Heart left ventricle (tissue), 13 donors: ENCODE data around the gene POLR3B.

Experiments used
- POLR2A ChIP-seq, 2 donors: fragments of 450-650 bp; IDR thresholded peaks; one replicate each; pipeline ENCODE4 v1.6.1; 2017; ENCODE audit warnings: antibody characterized with exemption in 2 of 2, mild to moderate bottlenecking in 2 of 2, moderate library complexity in 2 of 2
- TF ChIP-seq, protein P1 (sequence below), 12 donors: fragments of 200-600 bp; sonication (generic) in 4 of 12; IDR thresholded peaks; one replicate each; pipeline versions ENCODE4 v1.5.0 to v1.8.0; 2018 to 2022; ENCODE audit warnings: antibody characterized with exemption in 12 of 12, mild to moderate bottlenecking in 5 of 12
- donor health status: ischemic (EF 13 %, LVEDD 7.1; RV severe dilation, severe dysfunction).
- donor health status: DM: no; HTN: yes; CAD: no.
- donor health status: DM: no; HTN: no; CAD: no.
- donor health status: ischemic (EF 25% LVEDD 6.9; RV normal size, moderate dysfunction).
- donor health status: ischemic (EF 25% LVEDD 5.7; RV mildly dilated, moderate dysfunction).
- donor health status: ischemic (EF 35%, LVEDD 5.7; RV mildly dilated, moderate dysfunction).
- donor health status: nonischemic (EF 11% LVEDD 7.7; RV severe dilation, severe dysfunction).
- donor health status: DM: yes; HTN: yes; CAD: no.
- donor health status: PGD.
- donor health status: ischemic (EF 29% LVEDD 5.4; RV normal size, mild dysfunction).
- donor health status: nonischemic (EF 23%, LVEDD 6.1; RV moderate dilation, normal function).

DNA sequence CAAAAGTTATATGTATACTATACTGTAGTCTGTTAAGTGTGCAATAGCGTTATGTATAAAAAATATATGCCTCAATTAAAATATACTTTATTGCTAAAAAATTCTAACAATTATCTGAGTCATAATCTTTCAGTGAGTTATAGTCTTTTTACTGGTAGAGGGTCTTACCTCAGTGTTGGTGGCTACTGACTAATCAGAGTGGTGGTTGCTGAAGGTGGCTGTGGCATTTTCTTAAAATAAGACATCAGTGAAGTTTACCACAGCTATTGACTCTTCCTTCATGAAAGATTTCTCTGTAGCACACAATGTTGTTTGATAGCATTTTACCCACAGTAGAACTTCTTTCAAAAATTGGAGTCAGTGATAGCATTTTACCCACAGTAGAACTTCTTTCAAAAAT lies 23.4 kb downstream of the POLR3B start:
- TF ChIP-seq POLR2A (IDR thresholded peaks at IDR 0.05) = no peak
- TF ChIP-seq, protein P1, sequence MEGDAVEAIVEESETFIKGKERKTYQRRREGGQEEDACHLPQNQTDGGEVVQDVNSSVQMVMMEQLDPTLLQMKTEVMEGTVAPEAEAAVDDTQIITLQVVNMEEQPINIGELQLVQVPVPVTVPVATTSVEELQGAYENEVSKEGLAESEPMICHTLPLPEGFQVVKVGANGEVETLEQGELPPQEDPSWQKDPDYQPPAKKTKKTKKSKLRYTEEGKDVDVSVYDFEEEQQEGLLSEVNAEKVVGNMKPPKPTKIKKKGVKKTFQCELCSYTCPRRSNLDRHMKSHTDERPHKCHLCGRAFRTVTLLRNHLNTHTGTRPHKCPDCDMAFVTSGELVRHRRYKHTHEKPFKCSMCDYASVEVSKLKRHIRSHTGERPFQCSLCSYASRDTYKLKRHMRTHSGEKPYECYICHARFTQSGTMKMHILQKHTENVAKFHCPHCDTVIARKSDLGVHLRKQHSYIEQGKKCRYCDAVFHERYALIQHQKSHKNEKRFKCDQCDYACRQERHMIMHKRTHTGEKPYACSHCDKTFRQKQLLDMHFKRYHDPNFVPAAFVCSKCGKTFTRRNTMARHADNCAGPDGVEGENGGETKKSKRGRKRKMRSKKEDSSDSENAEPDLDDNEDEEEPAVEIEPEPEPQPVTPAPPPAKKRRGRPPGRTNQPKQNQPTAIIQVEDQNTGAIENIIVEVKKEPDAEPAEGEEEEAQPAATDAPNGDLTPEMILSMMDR (IDR thresholded peaks at IDR 0.05) = no peak
